Activated B cell treated with CpG ODN at 0.5 μM for 24 hours (primary cell): ENCODE measurements around the gene CYREN. TPM values are rescaled to one million over a fixed set of nuclear protein-coding genes. Genes with fewer than 3 reads are reported as not detected.

Experiments used
- ATAC-seq: fragments of 200-7000 bp; cut with Tn5 transposase; one replicate; pipeline ENCODE4 v1.10.0; 2021; ENCODE audit warnings: low read depth, mild to moderate bottlenecking, moderate library complexity
- CTCF ChIA-PET: fragments of 350-600 bp; sonication (Branson Sonifier 250); formaldehyde crosslinking; loops from one replicate; lab custom pipeline; 2021; ENCODE audit warnings: antibody characterized with exemption; lab: Charles Lee
- POLR2A ChIA-PET: fragments of 350-600 bp; sonication (Branson Sonifier 250); formaldehyde crosslinking; loops from one replicate; lab custom pipeline; 2021; ENCODE audit warnings: antibody characterized with exemption; lab: Charles Lee
- DNase-seq: peaks from one replicate; pipeline ENCODE4 v3.0.0; 2022
- H3K27ac Mint-ChIP-seq: one replicate; pipeline ENCODE4 v1.8.0; 2020; ENCODE audit warnings: mixed read lengths
- H3K27me3 Mint-ChIP-seq: one replicate; pipeline ENCODE4 v1.8.0; 2021; ENCODE audit warnings: mixed read lengths
- H3K36me3 Mint-ChIP-seq: one replicate; pipeline ENCODE4 v1.8.0; 2021; ENCODE audit warnings: low read depth, mixed read lengths
- H3K4me1 Mint-ChIP-seq: one replicate; pipeline ENCODE4 v1.8.0; 2021; ENCODE audit warnings: mixed read lengths
- H3K4me3 Mint-ChIP-seq: one replicate; pipeline ENCODE4 v1.8.0; 2020; ENCODE audit warnings: mild to moderate bottlenecking, mixed read lengths
- H3K9me3 Mint-ChIP-seq: one replicate; pipeline ENCODE4 v1.8.0; 2020; ENCODE audit warnings: mixed read lengths
- intact Hi-C: fragments of 100-400 bp; cut with micrococcal nuclease; formaldehyde crosslinking; loops from one replicate; pipeline ENCODE4 v1.15.1; 2024
- total RNA-seq: library from RNA; stranded (reverse); gene quantifications from 2 replicates; pipeline ENCODE4 v1.2.3, GENCODE V29; 2022
- TF ChIP-seq, protein P1 (sequence below): fragments of 200-600 bp; IDR thresholded peaks from one replicate; pipeline ENCODE4 v1.8.0; 2022; ENCODE audit warnings: antibody characterized with exemption, mild to moderate bottlenecking

Gene CYREN
- total RNA-seq, 1 donor from 2014 or later: 79.3 TPM

DNA sequence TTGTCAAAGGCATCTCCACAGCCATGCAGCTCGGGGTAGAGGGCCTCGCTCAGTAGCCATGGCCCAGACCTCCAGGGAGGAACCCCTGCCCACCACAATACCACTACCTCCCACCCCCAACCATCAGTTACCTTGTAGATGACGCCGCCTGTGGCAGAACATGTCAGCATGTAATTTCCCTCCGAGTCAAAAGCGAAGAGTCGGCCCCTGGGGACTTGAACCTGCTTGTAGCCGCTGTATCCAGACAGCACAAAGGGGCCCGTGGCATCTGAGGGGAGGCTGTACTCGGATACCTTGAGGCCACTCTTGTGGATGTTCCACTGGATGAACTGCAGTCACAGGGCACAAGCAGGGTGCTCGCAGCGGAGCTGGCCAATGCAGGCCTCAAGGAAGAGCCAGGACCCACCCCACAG lies 16.3 kb upstream of the CYREN start:
- ChIA-PET CTCF (interaction anchor here (0.7 to 3.9 kb wide), 4 partner anchors 16 to 200 kb away, joined by 3 to 22 read pairs (median 5); partner anchors contain the start of genes CYREN and WDR91), POLR2A (interaction anchor here (0.6 to 6.3 kb wide), 11 partner anchors 7 to 200 kb away, joined by 3 to 125 read pairs (median 9); partner anchors contain the start of genes AGBL3, CYREN, TMEM140 and WDR91)
- Mint-ChIP-seq H3K36me3 (peaks cover 96% of the 10 kb centered on the region), H3K27me3 (no peaks in the 10 kb centered on the region), H3K27ac (peak overlapping the region; percentile 80), H3K9me3 (peaks cover 13% of the 10 kb centered on the region), H3K4me1 (peaks cover 51% of the 10 kb centered on the region), H3K4me3 (peak overlapping the region; percentile 74)
- ATAC-seq: peak; percentile 76
- TF ChIP-seq, protein P1, sequence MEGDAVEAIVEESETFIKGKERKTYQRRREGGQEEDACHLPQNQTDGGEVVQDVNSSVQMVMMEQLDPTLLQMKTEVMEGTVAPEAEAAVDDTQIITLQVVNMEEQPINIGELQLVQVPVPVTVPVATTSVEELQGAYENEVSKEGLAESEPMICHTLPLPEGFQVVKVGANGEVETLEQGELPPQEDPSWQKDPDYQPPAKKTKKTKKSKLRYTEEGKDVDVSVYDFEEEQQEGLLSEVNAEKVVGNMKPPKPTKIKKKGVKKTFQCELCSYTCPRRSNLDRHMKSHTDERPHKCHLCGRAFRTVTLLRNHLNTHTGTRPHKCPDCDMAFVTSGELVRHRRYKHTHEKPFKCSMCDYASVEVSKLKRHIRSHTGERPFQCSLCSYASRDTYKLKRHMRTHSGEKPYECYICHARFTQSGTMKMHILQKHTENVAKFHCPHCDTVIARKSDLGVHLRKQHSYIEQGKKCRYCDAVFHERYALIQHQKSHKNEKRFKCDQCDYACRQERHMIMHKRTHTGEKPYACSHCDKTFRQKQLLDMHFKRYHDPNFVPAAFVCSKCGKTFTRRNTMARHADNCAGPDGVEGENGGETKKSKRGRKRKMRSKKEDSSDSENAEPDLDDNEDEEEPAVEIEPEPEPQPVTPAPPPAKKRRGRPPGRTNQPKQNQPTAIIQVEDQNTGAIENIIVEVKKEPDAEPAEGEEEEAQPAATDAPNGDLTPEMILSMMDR: no peak
- DNase-seq: peak; percentile 60
- intact Hi-C loops: loop anchor here (1.0 to 5.0 kb wide), 3 partner anchors 20 to 200 kb away; partner anchors contain the start of genes AGBL3 and TMEM140

DNA sequence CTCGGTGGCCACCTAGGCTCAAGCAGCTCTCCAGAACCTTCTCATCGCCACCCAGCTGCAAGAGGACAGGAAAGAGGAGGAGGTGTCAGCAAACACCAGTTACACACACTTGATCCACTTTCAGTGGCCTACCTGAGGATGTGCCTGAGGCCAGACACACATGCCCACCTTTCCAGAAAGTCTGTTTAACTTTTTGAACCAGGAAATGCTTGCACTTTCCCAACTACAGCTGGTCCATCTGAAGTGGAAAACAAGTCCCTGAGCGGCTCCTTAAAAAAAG lies 15.7 kb upstream of the CYREN start:
- intact Hi-C loops: loop anchor here (1.0 to 5.0 kb wide), 2 partner anchors 38 to 199 kb away; partner anchors contain the start of genes AGBL3 and TMEM140
- Mint-ChIP-seq H3K9me3 (peaks cover 18% of the 10 kb centered on the region), H3K4me1 (peaks cover 51% of the 10 kb centered on the region), H3K4me3 (no peak overlapping the region), H3K27me3 (no peaks in the 10 kb centered on the region), H3K36me3 (peaks cover 98% of the 10 kb centered on the region), H3K27ac (peak overlapping the region; percentile 80)
- CTCF ChIA-PET: interaction anchor here (0.7 to 3.9 kb wide), 3 partner anchors 16 to 199 kb away, joined by 3 to 22 read pairs (median 3); partner anchors contain the start of genes CYREN and WDR91
- POLR2A ChIA-PET: interaction anchor here (0.6 to 6.3 kb wide), 10 partner anchors 9 to 199 kb away, joined by 3 to 125 read pairs (median 8); partner anchors contain the start of genes AGBL3, CYREN, TMEM140 and WDR91
- DNase-seq: no peak
- ATAC-seq: no peak
- TF ChIP-seq, protein P1: no peak

DNA sequence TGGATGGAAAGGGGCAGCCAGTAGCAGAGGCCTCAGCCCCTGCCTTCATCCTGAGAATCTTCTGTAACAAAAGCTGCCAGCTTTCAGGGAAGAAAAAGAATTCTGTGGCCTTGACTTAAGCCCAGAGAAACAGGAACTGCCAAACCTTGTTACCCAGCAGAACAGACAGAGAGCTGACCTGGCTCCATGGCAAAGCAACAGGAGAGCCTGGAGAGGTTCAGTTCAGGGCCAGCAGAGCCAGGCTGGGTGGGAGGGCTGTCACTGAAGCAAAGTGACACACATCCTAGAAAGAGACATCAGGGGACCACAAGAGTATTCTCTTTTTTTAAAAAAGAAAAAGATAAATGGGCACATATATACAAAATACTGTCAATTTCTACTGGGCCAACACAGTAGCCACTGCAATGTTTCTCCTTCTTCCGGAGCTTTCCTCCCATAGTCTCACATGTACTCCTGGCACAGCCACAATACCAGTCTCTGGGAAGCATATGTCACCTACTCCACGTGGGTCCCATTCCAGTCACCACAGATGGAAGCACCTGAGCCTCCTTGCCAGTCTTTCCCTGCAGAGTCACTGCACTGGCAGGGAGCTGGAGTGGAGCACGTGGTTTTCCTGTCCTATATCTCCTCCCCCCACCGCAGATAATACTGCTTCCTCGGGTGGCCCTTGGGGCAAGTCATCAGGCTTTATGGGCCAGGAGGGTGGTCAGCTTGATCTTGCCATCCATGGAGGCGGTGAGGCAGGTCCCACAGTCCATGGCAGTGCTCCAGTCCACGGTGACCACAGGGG lies 15.2 kb upstream of the CYREN start:
- ATAC-seq: no peak
- TF ChIP-seq, protein P1: no peak
- H3K4me1 Mint-ChIP-seq: peaks cover 51% of the 10 kb centered on the region
- H3K36me3 Mint-ChIP-seq: peaks cover 99% of the 10 kb centered on the region
- H3K9me3 Mint-ChIP-seq: peaks cover 19% of the 10 kb centered on the region
- ChIA-PET CTCF (interaction anchor here (3.9 kb wide), 1 partner anchor 15 kb away, joined by 22 read pairs; the partner anchor contains the start of gene CYREN), POLR2A (interaction anchor here (0.8 to 6.3 kb wide), 9 partner anchors 9 to 199 kb away, joined by 3 to 125 read pairs (median 9); partner anchors contain the start of genes AGBL3, CYREN, TMEM140 and WDR91)
- H3K27ac Mint-ChIP-seq: peak overlapping the region; percentile 80
- H3K4me3 Mint-ChIP-seq: no peak overlapping the region
- no peak for DNase-seq
- no peaks in the 10 kb centered on the region for H3K27me3 Mint-ChIP-seq
- intact Hi-C loops: loop anchor here (1.0 to 5.0 kb wide), 2 partner anchors 37 to 198 kb away; partner anchors contain the start of genes AGBL3 and TMEM140

DNA sequence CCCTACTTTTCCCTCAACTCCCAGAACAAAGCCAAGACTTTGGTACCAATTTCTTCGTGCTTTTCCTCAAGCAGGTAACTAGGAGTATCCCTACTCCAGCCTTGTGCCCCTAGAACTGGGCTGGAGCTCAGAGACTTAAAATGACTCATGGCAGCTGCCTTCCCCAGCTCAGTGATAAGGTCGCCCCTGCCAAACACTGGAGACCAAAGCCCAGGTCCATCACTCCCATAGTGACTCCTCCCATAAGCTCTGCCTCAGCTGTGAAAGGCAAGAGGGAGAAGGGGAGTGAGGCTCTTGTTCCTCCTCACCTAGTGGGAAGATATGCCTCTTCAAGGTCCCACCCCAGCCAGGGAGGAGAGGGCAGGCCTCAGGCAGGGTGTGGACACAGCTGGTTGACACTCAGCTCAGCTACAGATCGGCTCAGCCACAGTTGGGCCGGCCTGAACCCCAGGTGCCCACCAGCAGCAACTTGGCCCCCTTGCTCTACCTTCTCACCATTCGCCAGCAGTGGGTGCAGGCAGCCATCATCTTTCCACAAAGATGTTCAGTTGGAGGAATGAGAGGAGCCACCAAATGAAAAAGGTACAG lies 13.8 kb upstream of the CYREN start:
- no peak for ATAC-seq
- H3K36me3 Mint-ChIP-seq: peaks cover 92% of the 10 kb centered on the region

More for the DNA sequence above, 13.8 kb upstream of the CYREN start:
- no peak for DNase-seq
- Mint-ChIP-seq H3K9me3 (peaks cover 22% of the 10 kb centered on the region), H3K27ac (no peak overlapping the region), H3K4me3 (no peak overlapping the region), H3K27me3 (no peaks in the 10 kb centered on the region), H3K4me1 (peaks cover 41% of the 10 kb centered on the region)
- TF ChIP-seq, protein P1: no peak
- ChIA-PET POLR2A (interaction anchor here (5.4 to 6.3 kb wide), 2 partner anchors 15 to 25 kb away, joined by 62 to 125 read pairs; partner anchors contain the start of genes CYREN and WDR91), CTCF (no interaction called here)
- intact Hi-C loops: no loop called here
